ENCODE measurements around the gene ERC1.

ERC1 gene

DNA sequence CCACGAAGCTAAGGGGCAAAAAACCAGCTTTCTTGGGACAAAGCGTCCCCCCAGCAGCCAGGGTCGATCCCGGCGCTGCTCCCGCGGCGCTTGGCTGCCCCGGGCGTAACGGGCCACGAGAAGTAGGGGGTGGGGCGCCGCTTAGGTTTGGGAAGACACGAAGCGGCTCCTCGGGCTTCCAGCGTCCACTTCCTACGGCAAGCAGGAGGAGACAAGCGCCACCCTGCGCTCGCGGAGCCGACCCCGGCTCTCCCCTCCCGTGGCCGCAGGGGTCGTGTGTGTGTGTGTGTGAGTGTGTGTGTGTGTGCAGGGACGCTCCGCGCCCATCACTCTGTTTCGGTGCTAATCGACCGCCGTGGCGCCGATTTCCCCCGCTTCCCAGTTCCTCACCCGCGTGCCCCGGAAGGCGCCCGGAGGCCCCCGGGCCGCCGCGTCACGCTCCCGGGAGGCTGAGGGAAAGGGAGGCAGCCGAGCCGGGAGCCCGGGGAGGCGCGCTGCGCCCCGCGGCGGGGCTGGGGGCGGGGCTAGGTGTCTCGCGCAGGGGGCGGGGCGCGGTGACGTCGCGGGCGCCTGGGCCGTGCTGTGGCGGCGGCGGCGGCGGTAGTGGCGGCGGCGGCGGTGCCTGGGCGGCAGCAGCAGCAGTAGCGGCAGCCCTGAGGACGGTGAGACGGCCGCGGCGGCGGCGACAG is at the start of gene ERC1:
TSS of gene ERC1 (plus strand) at position 563 of the 689 bp plus-strand sequence. CDS start 36,681 bp downstream, outside the sequence.
- peak; percentile 60 for DNase-seq (ENCODE audit: low read depth)

DNA sequence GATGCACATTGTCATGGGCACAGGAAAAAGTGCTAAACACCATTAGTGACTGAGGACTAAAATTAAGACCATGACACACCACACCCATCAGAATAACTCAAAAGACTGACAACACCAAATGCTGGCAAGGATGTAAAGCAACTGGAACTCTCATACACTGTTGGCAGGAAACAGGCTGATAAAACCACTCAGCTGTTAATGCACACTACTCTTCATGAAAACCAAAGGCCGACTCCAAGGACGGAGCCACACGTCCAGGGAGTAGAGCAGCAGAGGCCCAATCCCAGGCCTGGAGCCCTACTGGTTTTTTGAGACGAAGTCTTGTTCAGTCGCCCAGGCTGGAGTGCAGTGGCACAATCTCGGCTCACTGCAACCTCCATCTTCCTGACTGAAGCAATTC is 48.0 kb upstream of the ERC1 start:
- no peak for DNase-seq (ENCODE audit: low read depth)

DNA sequence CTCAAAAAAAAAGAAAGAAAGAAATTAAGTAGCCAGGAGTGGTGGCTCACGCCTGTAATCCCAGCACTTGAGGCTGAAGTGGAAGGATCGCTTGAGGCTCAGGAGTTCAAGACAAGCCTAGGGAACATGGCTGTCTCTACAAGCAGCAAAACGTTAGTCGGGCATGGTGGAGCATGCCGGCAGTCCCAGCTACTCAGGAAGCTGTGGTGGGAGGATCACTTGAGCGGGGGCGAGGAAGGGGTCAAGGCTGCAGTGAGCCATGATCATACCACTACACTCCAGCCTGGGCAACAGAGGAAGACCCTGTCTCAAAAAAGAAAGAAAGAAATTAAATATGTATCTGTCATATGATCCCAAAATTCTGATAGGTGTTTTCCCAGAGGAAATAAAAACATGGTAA is 46.8 kb upstream of the ERC1 start:
- no peak for DNase-seq (ENCODE audit: low read depth)

DNA sequence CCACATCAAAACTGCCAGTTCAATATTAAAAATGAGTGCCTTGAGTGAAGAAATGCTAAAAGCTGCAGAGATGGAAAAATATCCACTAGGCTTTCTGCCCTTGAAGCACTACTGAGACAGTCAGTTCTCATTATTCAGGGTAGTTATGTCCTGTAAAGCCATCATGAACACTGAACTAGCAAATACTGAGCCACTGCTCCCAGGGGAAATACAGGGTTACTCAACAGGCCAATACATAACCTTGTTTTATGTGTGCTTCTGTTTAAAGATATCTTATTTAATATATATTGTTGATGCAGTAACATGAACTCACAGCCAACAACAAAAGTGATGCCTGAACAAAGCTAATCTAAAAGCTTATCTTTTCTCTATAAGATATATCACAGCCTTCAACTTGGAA is 44.8 kb upstream of the ERC1 start:
- no peak for DNase-seq (ENCODE audit: low read depth)

DNA sequence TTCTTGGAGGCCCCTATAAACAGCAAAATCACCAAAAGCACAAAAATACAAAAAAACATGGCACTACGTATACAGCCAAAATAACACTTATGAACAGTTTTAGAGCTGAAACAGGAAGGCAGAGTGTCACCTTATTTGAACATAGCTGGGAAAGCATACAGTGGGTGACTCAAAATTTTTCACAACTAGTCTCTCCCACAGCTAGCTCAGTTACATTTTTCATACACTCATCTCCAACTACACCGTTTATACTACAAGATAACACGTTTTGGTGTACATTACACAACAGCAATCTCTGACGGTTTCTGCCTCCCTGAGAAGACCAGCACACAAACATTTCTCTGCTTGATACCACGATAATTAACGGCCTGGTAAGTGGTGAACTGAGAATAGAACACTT is 44.4 kb upstream of the ERC1 start:
- DNase-seq (ENCODE audit: low read depth), result no peak

DNA sequence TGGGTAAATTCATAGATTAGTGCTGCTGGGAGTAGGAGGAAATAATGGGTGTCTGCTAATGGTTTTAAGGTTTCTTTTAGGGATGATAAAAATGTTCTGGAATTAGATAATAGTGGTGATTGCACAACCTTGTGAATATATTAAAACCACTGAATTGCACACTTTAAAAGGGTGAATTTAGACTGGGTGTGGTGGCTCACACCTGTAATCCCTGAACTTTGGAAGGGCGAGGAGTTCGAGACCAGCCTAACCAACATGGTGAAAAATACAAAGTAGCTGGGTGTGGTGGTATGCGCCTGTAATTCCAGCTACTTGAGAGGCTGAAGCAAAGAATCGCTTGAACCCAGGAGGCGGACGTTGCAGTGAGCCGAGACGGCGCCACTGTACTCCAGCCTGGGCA is 42.8 kb upstream of the ERC1 start:
- no peak for DNase-seq (ENCODE audit: low read depth)

DNA sequence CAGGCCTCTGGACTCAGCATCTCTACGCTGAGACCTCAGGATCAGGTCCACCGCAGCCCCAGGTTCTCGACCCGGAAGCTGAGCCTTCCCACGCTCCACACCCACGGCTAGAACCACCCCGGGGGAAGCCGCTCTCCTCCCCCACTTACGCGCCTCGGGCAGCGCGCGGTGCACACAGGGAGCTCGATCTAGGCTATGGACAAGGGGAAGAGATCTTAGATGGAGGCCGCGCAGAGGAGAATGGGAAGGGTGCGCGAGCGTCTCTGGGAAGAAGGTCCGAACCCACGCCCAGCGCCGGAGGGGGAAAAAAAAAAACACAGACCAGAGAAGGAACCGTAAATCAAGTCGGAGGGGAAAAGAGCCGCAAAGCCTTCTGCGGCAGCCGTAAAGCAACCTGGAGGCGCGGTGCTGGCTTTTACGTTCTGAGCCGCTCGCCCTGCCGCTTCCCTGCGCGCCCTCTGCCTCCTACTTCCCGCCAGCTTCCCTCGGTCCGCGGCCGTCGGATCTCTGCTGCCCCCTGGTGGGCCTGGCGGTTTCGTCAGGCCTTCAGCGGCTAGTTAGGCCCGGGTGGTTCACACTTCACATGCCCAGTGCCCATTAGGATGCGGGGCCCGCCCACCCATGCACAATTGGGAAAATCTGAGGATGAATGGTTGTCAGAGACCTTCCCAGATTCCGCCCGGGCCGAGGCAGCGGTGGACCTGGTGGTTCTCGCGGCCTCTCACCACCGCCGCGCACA is 41.4 kb upstream of the ERC1 start, which contains the start of gene RAD52:
TSS of gene RAD52 (minus strand) at position 242 of the 739 bp plus-strand sequence. CDS start 16,636 bp downstream, outside the sequence.
- DNase-seq (ENCODE audit: low read depth), result peak; percentile 96

DNA sequence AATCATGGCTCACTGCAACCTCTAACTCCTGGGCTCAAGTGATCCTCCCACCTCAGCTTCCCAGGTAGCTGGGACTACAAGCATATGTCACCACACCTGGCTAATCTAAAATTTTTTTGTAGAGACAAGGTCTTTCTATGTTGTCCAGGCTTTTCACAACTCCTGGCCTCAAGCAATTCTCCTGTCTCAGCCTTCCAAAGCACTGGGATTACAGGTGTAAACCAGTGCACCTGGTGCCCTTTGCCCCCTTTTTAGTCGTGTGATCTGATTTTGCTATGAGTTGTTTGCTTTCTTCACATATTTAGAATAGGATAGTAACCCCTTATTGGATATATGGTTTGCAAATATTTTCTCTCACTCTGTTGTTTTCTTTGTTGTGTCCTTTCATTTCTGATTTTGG is 39.8 kb upstream of the ERC1 start:
- DNase-seq (ENCODE audit: low read depth), result no peak

DNA sequence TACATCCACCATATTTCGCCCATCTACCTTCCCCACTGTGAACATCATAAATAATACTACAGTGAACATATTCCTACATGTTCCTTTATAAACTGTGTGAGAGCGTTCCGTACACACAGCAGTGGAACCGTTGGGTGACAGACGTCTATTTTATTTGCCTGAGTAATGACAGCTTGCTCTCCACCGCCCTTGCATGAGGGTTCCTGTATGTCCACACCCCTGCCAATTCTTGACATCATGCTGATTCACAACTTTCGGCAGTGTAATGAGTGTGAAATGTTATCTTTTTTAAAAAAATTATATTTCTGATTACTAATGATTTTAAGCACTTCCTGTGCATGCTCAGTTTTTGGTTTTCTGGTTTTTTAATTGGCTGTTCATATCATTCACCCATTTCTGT is 37.2 kb upstream of the ERC1 start:
- DNase-seq (ENCODE audit: low read depth), result no peak

DNA sequence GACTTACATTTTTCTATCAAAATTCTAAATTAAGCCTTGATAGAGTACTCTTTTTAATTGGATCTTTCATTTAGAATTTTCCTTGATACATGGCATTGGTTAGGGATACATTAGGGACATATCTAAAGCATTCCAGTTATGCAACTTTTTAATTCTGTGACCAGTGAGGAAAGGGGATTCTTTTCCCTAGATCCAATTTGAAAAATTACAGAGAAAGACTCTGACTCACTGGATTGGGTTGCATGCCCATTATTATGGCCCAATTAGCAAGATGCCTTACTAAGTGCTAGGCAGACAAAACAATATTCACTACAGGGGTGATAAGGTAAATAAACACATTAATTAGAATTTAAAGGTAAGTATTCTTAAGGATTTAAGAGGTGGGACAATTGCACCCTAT is 36.3 kb upstream of the ERC1 start:
- DNase-seq (ENCODE audit: low read depth), result no peak

DNA sequence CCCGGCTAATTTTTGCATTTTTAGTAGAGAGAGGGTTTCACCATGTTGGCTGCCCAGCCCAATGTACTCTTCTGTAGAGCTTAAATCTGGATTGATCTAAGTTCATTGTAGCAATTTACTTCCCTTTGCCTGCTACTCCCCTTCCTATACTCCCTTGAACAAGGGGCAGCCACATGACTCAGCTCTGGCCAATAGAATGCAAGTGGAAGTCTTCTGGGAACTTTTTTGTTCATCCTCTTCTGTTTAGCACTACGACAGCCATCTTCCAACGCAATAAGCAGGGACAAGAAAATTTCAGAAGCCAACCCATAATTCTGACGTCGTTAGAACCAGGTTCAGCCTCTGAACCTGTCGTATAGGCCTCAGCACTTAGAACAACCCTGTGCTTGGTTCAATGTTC is 35.1 kb upstream of the ERC1 start:
- DNase-seq (ENCODE audit: low read depth), result no peak

DNA sequence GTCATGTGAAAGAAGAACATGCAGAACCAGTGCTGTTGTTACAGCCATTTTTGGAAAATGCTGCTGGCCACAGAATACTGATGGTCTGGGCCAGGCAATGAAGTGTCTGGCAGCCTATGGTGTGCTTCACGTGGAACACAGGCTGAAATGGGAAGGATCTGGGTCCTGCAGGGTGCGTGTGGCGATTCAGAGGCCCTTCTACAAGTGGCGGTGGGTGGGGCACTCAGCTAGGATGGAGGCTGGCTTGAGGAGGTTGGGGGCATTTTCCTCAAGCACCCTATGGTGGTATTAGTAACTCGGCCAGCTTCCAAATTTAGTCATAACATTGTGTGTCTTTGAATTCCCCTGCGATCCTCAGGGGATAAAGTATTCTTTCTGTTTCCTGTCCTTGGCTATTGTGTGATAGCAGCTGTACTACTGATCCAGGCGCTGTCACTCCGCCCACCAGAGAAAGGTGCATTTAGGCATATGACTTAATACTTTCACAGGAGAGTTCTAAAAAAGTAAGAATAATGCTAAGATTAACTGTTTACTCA is 32.4 kb upstream of the ERC1 start:
- DNase-seq (ENCODE audit: low read depth), result no peak

DNA sequence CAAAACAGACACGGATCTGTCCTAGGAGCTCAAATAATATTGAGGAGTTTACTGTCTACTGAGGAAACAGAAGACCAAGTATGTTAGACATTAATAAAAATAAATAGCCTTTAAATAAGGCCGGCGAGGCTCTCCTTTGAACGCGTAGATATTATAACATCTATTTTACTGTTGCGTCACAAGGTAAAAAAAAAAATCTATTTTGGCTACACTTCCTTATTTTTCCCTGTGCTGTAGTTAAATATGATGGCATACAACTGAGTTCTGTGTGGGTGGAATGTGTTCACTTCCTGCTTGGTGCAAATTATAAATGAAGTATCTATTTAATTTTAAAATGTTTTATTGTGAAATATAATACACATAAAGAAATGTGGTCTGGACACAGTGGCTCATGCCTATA is 24.3 kb upstream of the ERC1 start:
- DNase-seq (ENCODE audit: low read depth), result no peak

DNA sequence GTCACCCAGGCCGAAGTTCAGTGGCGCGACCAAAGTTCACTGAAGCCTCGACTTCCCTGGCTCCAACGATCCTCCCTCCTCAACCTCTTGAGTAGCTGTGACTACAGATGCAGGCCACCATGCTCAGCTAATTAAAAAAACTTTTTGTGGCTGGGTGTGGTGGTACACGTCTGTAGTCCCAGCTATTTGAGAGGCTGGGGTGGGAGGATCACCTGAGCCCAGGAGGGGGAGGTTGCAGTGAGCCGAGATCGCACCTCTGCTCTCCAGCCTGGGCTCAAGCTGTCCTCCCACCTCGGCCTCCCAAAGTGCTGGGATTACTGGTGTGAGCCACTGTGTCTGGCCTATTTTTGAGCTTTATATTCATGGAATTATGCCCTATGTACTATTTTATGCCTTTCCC is 23.4 kb upstream of the ERC1 start:
- no peak for DNase-seq (ENCODE audit: low read depth)

DNA sequence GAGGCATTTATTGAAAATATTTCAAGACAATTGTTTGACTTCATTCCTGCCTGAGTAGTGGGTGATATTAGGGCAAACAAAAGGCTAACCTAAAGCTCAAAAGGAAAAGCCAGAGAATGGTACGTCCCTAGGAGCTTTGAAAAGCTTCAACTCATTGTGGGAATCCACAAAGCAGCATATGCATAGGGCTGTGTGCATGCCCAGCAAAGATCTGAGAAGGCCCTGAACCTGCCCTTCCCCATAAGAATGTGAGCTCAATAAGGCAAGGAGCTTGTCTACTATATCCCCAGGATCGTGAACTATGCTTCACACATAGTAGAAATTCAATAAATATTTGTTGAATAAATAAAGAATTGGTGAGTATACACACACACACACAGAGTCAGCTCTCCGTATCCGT is 22.5 kb upstream of the ERC1 start:
- no peak for DNase-seq (ENCODE audit: low read depth)

DNA sequence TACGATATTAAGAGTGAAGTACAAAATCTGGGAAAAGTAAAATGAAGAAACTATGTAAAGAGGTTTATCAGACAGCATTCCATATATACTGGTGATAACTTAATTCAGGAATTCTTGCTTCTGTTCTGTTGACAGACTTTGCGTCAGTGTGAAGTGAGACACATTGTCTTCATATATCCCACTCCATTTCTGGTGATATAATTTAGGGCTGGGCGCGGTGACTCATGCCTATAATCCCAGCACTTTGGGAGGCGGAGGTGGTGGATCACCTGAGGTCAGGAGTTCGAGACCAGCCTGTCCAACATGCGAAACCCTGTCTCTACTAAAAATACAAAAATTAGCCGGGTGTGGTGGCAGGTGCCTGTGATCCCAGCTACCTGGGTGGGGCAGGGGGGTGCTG is 21.2 kb upstream of the ERC1 start:
- no peak for DNase-seq (ENCODE audit: low read depth)

DNA sequence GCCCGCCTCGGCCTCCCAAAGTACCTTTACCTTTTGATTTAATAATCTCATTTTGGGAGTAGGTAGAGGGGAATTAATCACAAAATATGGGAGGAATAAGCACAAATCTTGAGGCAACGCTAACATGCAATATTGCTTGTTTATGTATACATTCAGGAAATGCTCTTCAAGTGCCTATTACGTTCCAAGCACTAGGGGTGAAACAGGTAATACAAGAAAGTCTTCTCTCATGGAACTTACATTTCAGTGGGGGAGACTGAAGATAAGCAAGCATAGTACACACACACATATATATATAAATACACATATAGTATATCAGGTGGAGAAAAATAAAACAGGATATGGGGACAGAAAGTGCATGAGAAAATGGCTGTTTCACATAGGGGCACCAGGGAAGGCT is 19.0 kb upstream of the ERC1 start:
- DNase-seq (ENCODE audit: low read depth), result no peak

DNA sequence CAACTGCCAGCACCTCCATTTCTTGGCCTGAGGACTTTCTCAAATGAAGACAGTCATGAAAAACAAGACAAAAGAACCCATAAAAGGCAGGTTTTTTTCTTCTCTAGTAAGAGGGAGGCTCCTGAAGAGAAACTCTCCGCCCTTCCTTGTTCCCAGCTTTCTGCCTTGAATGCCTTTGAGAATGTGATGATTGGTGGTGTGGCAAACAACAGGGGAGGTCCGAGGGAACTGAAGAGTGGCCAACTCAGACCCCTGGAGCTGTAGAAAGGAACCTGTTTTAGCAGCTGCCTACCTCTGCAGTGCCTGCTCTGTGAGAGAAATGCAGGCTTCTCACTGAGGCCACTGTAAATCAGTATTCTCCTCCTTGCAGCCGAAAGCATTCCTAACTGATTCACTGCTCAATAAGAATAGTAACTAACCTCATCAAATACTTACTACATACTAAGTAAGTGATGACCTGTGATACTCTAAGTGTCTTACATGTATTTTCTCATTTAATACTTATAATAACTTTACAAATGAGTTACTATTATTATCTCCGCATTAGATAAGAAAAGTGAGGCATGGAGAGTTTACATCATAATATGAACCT is 16.7 kb upstream of the ERC1 start:
- no peak for DNase-seq (ENCODE audit: low read depth)

DNA sequence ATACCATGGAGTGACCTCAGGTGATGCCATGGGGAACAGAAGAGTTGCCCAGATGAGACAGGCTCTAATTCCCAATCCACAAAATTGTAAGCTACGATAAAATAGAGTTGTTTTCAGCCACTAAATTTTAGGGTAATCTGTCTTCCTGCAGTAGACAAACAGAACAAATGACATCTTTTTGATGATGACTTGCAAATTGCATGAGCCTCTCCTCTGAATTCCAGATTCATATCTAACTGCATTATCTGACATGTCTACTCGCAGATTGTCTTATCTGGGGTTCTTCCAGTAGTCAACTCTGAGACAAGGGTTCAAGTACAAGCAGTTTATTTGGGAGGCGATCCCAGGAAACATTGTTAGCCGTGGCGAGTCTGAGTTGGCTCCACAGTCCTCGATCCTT is 14.4 kb upstream of the ERC1 start:
- DNase-seq (ENCODE audit: low read depth), result no peak

DNA sequence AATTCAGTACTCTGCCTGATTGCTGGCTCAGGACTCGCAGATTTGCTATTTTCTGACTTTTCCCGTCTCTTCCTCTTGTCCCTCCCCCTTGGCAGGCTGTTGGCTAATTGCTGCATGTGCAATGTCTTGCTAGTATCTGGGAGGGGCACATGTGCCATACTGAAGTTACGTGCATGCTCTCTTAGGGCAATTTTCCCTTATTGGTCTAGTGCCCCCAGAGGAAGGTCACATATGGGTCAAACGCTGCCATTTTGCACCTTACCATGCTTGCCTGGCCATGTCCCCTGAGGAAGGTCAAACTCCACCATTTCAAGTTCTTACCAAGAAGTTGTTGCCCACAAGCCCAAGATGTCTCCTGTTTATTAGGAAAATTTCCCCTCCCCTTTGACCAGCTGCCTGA is 13.9 kb upstream of the ERC1 start:
- DNase-seq (ENCODE audit: low read depth), result no peak

DNA sequence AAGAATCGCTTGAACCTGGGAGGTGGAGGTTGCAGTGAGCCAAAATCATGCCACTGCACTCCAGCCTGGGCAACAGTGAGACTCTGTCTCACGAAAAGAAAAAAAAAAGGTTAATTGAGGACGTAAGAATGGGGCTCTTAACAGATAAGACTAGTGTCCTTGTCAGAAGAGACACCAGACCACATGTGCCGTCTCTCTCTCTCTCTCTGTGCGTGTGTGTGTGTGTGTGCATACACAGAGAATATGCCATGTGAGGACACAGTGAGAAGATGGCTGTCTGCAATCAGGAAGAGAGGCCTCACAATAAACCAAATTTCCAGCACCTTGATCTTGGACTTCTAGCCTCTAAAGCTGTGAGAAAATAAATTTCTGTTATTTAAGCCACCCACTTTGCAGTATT is 11.7 kb upstream of the ERC1 start:
- DNase-seq (ENCODE audit: low read depth), result no peak

DNA sequence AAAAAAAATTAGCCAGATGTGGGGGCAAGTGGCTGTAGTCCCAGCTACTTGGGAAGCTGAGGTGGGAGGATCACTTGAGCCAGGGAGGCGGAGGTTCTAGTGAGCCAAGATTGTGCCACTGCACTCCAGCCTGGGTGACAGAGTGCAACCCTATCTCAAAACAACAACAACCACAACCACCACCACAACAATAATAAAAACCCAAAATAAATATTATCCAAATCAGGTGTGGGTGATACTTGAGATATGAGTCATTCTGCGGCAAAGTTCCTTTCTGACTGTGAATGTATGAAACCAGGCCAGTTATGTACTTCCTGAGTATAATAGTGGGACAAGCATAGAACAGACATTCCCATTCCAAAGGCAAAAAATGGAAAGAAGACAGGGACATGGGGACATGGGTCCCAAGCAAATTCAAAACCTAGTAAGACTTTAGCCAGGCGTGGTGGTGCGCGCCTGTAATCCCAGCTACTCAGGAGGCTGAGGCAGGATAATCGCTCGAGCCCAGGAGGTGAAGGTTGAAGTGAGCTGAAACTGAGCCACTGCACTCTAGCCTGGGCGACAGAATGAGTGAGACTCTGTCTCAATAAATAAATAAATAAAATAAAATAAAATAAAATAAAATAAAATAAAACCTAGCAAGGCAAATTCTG is 9.7 kb upstream of the ERC1 start:
- no peak for DNase-seq (ENCODE audit: low read depth)

DNA sequence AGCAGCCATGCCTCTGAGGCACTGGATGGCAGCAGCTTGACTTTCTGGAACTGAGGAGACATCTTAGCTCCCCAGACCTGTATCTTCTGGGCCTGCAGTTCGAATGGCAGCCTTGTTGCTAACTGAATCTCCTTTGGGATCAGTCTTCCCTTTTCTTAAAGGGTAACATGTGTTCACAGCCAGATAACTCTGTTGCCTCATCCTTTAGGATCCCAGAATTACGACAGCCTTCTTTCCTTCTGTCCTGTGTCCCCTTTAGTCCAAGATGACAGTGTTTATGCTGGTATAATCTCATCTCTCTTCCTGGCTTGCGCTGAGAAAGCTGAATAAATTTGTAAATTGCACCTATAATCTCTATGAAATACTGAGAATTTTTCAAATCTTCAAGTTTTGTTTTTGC is 9.1 kb upstream of the ERC1 start:
- no peak for DNase-seq (ENCODE audit: low read depth)

Data from stimulated activated CD8-positive, alpha-beta memory T cell treated with anti-CD3 and anti-CD28 coated beads, Interleukin-12 subunit alpha, Interleukin-12 subunit beta, amount 100 ng/mL, for 1 hour (primary cell).